Calu3 (cell line): Measurements from ENCODE around the gene SARM1. TPM values are rescaled to one million over a fixed set of nuclear protein-coding genes. Genes with fewer than 3 reads are reported as not detected.

ENCODE experiments used
- BruUV-seq: library from RNA; stranded (reverse); fragments of 400-500 nt; replicated peaks from 2 replicates; lab custom pipeline; 2021; lab: Mats Ljungman, UMichigan
- CTCF ChIA-PET: fragments of 300-600 bp; sonication (Branson Sonifier 250); formaldehyde crosslinking; loops from one replicate; lab custom pipeline; 2022; ENCODE audit warnings: antibody characterized with exemption; lab: Charles Lee
- DNase-seq: peaks from one replicate; pipeline ENCODE4 v3.0.0; 2022
- H3K27ac Mint-ChIP-seq: one replicate; pipeline ENCODE4 v1.8.0; 2022; ENCODE audit warnings: mixed read lengths; ENCODE audit not compliant: unreplicated experiment
- H3K27me3 Mint-ChIP-seq: one replicate; pipeline ENCODE4 v1.8.0; 2022; ENCODE audit warnings: mixed read lengths; ENCODE audit not compliant: unreplicated experiment
- H3K36me3 Mint-ChIP-seq: one replicate; pipeline ENCODE4 v1.8.0; 2022; ENCODE audit warnings: mild to moderate bottlenecking, moderate library complexity, mixed read lengths; ENCODE audit not compliant: insufficient read depth, unreplicated experiment
- H3K4me1 Mint-ChIP-seq: one replicate; pipeline ENCODE4 v1.8.0; 2022; ENCODE audit warnings: mild to moderate bottlenecking, low read depth, mixed read lengths; ENCODE audit not compliant: unreplicated experiment
- H3K4me3 Mint-ChIP-seq: one replicate; pipeline ENCODE4 v1.8.0; 2022; ENCODE audit warnings: mild to moderate bottlenecking, low read depth, moderate library complexity, mixed read lengths; ENCODE audit not compliant: unreplicated experiment
- H3K9me3 Mint-ChIP-seq: one replicate; pipeline ENCODE4 v1.8.0; 2022; ENCODE audit warnings: low read depth, mixed read lengths; ENCODE audit not compliant: unreplicated experiment
- CTCF ChIP-seq: fragments of 200-600 bp; IDR thresholded peaks from one replicate; pipeline ENCODE4 v1.8.0; 2022; ENCODE audit warnings: antibody characterized with exemption; ENCODE audit not compliant: unreplicated experiment
- intact Hi-C: fragments of 100-400 bp; cut with micrococcal nuclease; formaldehyde crosslinking; loops from one replicate; pipeline ENCODE4 v1.10.0; 2022; ENCODE audit not compliant: unreplicated experiment
- total RNA-seq: library from RNA; stranded (reverse); gene quantifications from 2 replicates; pipeline ENCODE4 v1.2.3, GENCODE V29; 2022

The SARM1 gene
- total RNA-seq, 1 experiment from 2014 or later: 8.1 TPM

GRCh38 chr17:28363186-28363585 lies 8.3 kb upstream of the SARM1 start:
- H3K9me3 Mint-ChIP-seq: no peaks in the 10 kb centered on the region
- CTCF ChIA-PET: no interaction called here
- no peaks in the 10 kb centered on the region for H3K27me3 Mint-ChIP-seq

GRCh38 chr17:28363776-28364650 lies 7.5 kb upstream of the SARM1 start:
- H3K9me3 Mint-ChIP-seq: no peaks in the 10 kb centered on the region
- no peak overlapping the region for H3K4me3 Mint-ChIP-seq
- H3K27ac Mint-ChIP-seq: no peak overlapping the region
- no peak for DNase-seq
- H3K27me3 Mint-ChIP-seq: no peaks in the 10 kb centered on the region
- intact Hi-C loops: no loop called here
- CTCF ChIA-PET: no interaction called here
- no TSS peak for BruUV-seq
- H3K4me1 Mint-ChIP-seq: no peaks in the 10 kb centered on the region
- peaks cover 19% of the 10 kb centered on the region for H3K36me3 Mint-ChIP-seq
- no peak for TF ChIP-seq CTCF

More at GRCh38 chr17:28363186-28363585, 8.3 kb upstream of the SARM1 start:
- Mint-ChIP-seq H3K4me1 (no peaks in the 10 kb centered on the region), H3K27ac (no peak overlapping the region), H3K36me3 (peaks cover 24% of the 10 kb centered on the region), H3K4me3 (no peak overlapping the region)
- no peak for DNase-seq
- BruUV-seq: no TSS peak
- no peak for TF ChIP-seq CTCF
- intact Hi-C loops: no loop called here

- no peaks in the 10 kb centered on the region for H3K27me3 Mint-ChIP-seq
- H3K36me3 Mint-ChIP-seq: peaks cover 13% of the 10 kb centered on the region
- no peak for TF ChIP-seq CTCF
- H3K4me3 Mint-ChIP-seq: no peak within 1 kb of the TSS
- no peak within 1 kb of the TSS for H3K27ac Mint-ChIP-seq
- CTCF ChIA-PET: no interaction called here
- H3K4me1 Mint-ChIP-seq: peaks cover under 1% of the 10 kb centered on the region
- no peaks in the 10 kb centered on the region for H3K9me3 Mint-ChIP-seq
- no TSS peak for BruUV-seq
- intact Hi-C loops: no loop called here
- no peak for DNase-seq
Measured at GRCh38 chr17:28364665-28365363, 6.7 kb upstream of the SARM1 start, which contains the start of gene SEBOX. TSS of gene SEBOX (minus strand) at chr17:28365199. CDS start at chr17:28365151, 48 bp downstream.

GRCh38 chr17:28365487-28365886 lies 6.0 kb upstream of the SARM1 start:
- H3K4me3 Mint-ChIP-seq: no peak overlapping the region
- no peak for TF ChIP-seq CTCF
- H3K36me3 Mint-ChIP-seq: peaks cover 9% of the 10 kb centered on the region
- intact Hi-C loops: no loop called here
- no peaks in the 10 kb centered on the region for H3K27me3 Mint-ChIP-seq
- no peaks in the 10 kb centered on the region for H3K9me3 Mint-ChIP-seq
- peaks cover 7% of the 10 kb centered on the region for H3K4me1 Mint-ChIP-seq
- no peak overlapping the region for H3K27ac Mint-ChIP-seq
- DNase-seq: no peak
- BruUV-seq: no TSS peak
- CTCF ChIA-PET: no interaction called here
